ENCODE results near the gene NAP1L4. TPM values are rescaled to one million over a fixed set of nuclear protein-coding genes. Genes with fewer than 3 reads are reported as not detected.

NAP1L4 gene
- total and polyA plus RNA-seq, 2 of the 8 experiments (the other 6 are each of a cell fraction or from before 2014, with no cell fraction given), result 75.8 to 194 TPM

- TF ChIP-seq CHD7 (IDR thresholded peaks at IDR 0.05; ENCODE audit: insufficient replicate concordance, low read length) (no peak), HDAC2 (IDR thresholded peaks at IDR 0.05; ENCODE audit: borderline replicate concordance in 1 of 2, low read depth in 2 of 2, low read length in 2 of 2) (no peak), TAF7 (optimal IDR thresholded peaks at IDR 0.05; ENCODE audit: borderline replicate concordance, low read depth, low read length) (no peak), SRF (IDR thresholded peaks at IDR 0.05; ENCODE audit: low read depth, low read length) (no peak), GTF2F1 (IDR thresholded peaks at IDR 0.05; ENCODE audit: borderline replicate concordance, low read depth, low read length) (no peak), TCF12 (IDR thresholded peaks at IDR 0.05; ENCODE audit: low read depth, low read length) (no peak), RBBP5 (IDR thresholded peaks at IDR 0.05; ENCODE audit: borderline replicate concordance, low read depth, low read length) (no peak), NANOG (IDR thresholded peaks at IDR 0.05; ENCODE audit: insufficient read depth, low read depth, low read length, poor library complexity, severe bottlenecking) (no peak), SP2 (IDR thresholded peaks at IDR 0.05; ENCODE audit: low read length) (no peak), MAX (IDR thresholded peaks at IDR 0.05) (no peak)
Observed at GRCh38 chr11:2963112-2963754, 28.9 kb downstream of the NAP1L4 start (continued).

Data from H1 (cell line).